K562 (cell line): ENCODE data around the gene ZNF587. TPM values are rescaled to one million over a fixed set of nuclear protein-coding genes. Genes with fewer than 3 reads are reported as not detected.
"Not testable (repeated sequence)": the region's sequence is repeated elsewhere in the genome, so short reads cannot be mapped to it uniquely, and the experiment has no call there.

Experiments
- ATAC-seq: fragments of 200-7000 bp; cut with Tn5 transposase; 3 replicates; pipeline ENCODE4 v1.9.1; 2020; ENCODE audit warnings: moderate library complexity
- BruUV-seq: library from RNA; stranded (reverse); fragments of 400-500 nt; replicated peaks from 2 replicates; lab custom pipeline; 2021; lab: Mats Ljungman, UMichigan
- CTCF ChIA-PET: fragments of 300-600 bp; formaldehyde crosslinking; extraction: SDS; loops from one replicate; lab custom pipeline; 2021; ENCODE audit warnings: low intra/inter-chr PET ratio; lab: Yijun Ruan, JAX
- POLR2A ChIA-PET: fragments of 300-600, 350-650 bp; sonication (Branson Sonifier 250); formaldehyde crosslinking; extraction: SDS; loops from one replicate; lab custom pipeline; 2021; ENCODE audit warnings: antibody characterized with exemption, inconsistent platforms; lab: Yijun Ruan, JAX
- DNase-seq, 4 experiments: peaks; one replicate each; pipeline versions ENCODE4 v3.0.0 to v3.0.0-alpha.2; 2011 to 2018; ENCODE audit warnings: low spot score in 3 of 4, mixed read lengths in 3 of 4; ENCODE audit errors: extremely low read depth in 1 of 4
- FAIRE-seq: peaks from 2 replicates; lab custom pipeline; 2011; peaks lifted over from hg19 to GRCh38; lab: Jason Lieb, UNC
- H2AFZ ChIP-seq: 2 replicates; pipeline ENCODE4 v1.6.0; 2011; ENCODE audit warnings: low read depth, low read length, control low read depth, inconsistent platforms
- H3K27ac ChIP-seq: fragments of 200-600 bp; 3 replicates; pipeline ENCODE4 v1.8.0; 2011; ENCODE audit warnings: low read depth, mild to moderate bottlenecking, control low read depth, inconsistent platforms, low read length, moderate library complexity, mixed read lengths; ENCODE audit errors: extremely low read depth
- H3K27me3 ChIP-seq, 2 experiments: fragments of 300-600 bp in 1 of 2; 2 replicates in 1 of 2; 3 replicates in 1 of 2; pipeline versions ENCODE4 v1.6.0 to v1.8.0; 2011; ENCODE audit warnings: inconsistent platforms in 2 of 2, low read length in 2 of 2, mild to moderate bottlenecking in 1 of 2, mixed read lengths in 1 of 2, moderate library complexity in 1 of 2; ENCODE audit not compliant: control insufficient read depth in 2 of 2, insufficient read depth in 2 of 2
- H3K36me3 ChIP-seq: fragments of 300-600 bp; 3 replicates; pipeline ENCODE4 v1.8.0; 2011; ENCODE audit warnings: mild to moderate bottlenecking, low read length, inconsistent platforms; ENCODE audit not compliant: control insufficient read depth, insufficient read depth
- H3K4me1 ChIP-seq, 2 experiments: fragments of 200-600 bp in 1 of 2; replicated peaks in 1 of 2; 2 replicates in 1 of 2; 3 replicates in 1 of 2; pipeline versions ENCODE4 v1.5.1 to v1.8.0; 2011; ENCODE audit warnings: inconsistent platforms in 2 of 2, low read length in 2 of 2, mild to moderate bottlenecking in 1 of 2, mixed read lengths in 1 of 2, moderate library complexity in 1 of 2; ENCODE audit not compliant: control insufficient read depth in 2 of 2, insufficient read depth in 2 of 2
- H3K4me2 ChIP-seq: 2 replicates; pipeline ENCODE4 v1.6.1; 2011; ENCODE audit warnings: low read length, control low read depth, inconsistent platforms, mixed read lengths; ENCODE audit not compliant: insufficient read depth
- H3K4me3 ChIP-seq: fragments of 200-600 bp; sonication (generic), shearing (Covaris generic); 2 replicates; pipeline ENCODE4 v1.5.1; 2016; ENCODE audit warnings: control low read depth, inconsistent platforms
- H3K79me2 ChIP-seq: fragments of 200-600 bp; 3 replicates; pipeline ENCODE4 v1.8.0; 2011; ENCODE audit warnings: low read length, inconsistent platforms; ENCODE audit not compliant: control insufficient read depth, insufficient read depth
- H3K9ac ChIP-seq, 2 experiments: 2 replicates each; pipeline versions ENCODE4 v1.6.0 to v1.6.1; 2011; ENCODE audit warnings: low read depth in 2 of 2, low read length in 2 of 2, control low read depth in 1 of 2, inconsistent platforms in 1 of 2, mild to moderate bottlenecking in 1 of 2, mixed read lengths in 1 of 2; ENCODE audit not compliant: insufficient read depth in 1 of 2
- H3K9me1 ChIP-seq: one replicate; pipeline ENCODE4 v1.6.0; 2011; ENCODE audit warnings: inconsistent platforms, mild to moderate bottlenecking, low read length, moderate library complexity; ENCODE audit not compliant: control insufficient read depth, insufficient read depth
- H3K9me3 ChIP-seq: replicated peaks from 2 replicates; pipeline ENCODE4 v1.5.1; 2011; ENCODE audit warnings: low read depth, low read length, inconsistent platforms; ENCODE audit not compliant: control insufficient read depth, insufficient read depth
- H4K20me1 ChIP-seq: replicated peaks from 2 replicates; pipeline ENCODE4 v1.6.1; 2011; ENCODE audit warnings: low read length, inconsistent platforms, mixed read lengths; ENCODE audit not compliant: control insufficient read depth, insufficient read depth
- WGBS: fragments of 100-300 bp; shearing (Covaris generic); methylation state at CpG from one replicate; pipeline ENCODE4 v1.1.6; 2016; ENCODE audit warnings: low coverage, mixed read lengths; ENCODE audit not compliant: insufficient coverage; ENCODE audit errors: missing lambda C conversion rate; 5-methylcytosine and 5-hydroxymethylcytosine counted together
- in situ Hi-C: fragments of 300-500 bp; cut with MboI; formaldehyde crosslinking; loops from 4 replicates; pipeline ENCODE4 v1.15.0; 2018; ENCODE audit warnings: inconsistent platforms, mixed read lengths
- intact Hi-C: fragments of 100-400 bp; cut with micrococcal nuclease; formaldehyde crosslinking; loops from 2 replicates; pipeline ENCODE4 v1.14.2; 2022
- polyA plus RNA-seq, 8 experiments: library from polyadenylated mRNA; depleted of rRNA in 4 of 8; stranded (reverse) in 5 of 8; unstranded in 3 of 8; fragments of >200 nt; fragmentation: Nextera tagmentation in 2 of 8; fragmentation: Illumina TruSeq in 1 of 8; extraction: Ambion mirVana in 2 of 8; extraction: Trizol in 1 of 8; gene quantifications; 2 replicates each; pipeline versions ENCODE4 v1.2.1 to v1.2.3, GENCODE V29; 2011 to 2014; ENCODE audit warnings: inconsistent platforms in 1 of 8, missing spikeins in 1 of 8
- total RNA-seq, 7 experiments: library from RNA; depleted of rRNA in 6 of 7; stranded (reverse); fragments of >200 nt in 6 of 7; fragmentation: Illumina TruSeq in 2 of 7; extraction: Trizol in 2 of 7; gene quantifications; 2 replicates each; pipeline versions ENCODE4 v1.2.1 to v1.2.3, GENCODE V29; 2011 to 2021; ENCODE audit warnings: low replicate concordance in 1 of 7

The ZNF587 gene
- total and polyA plus RNA-seq, 9 of the 15 experiments (the other 6 are each of a cell fraction or from before 2014, with no cell fraction given) = 3.2 to 42.0 (median 24.9) TPM

DNA sequence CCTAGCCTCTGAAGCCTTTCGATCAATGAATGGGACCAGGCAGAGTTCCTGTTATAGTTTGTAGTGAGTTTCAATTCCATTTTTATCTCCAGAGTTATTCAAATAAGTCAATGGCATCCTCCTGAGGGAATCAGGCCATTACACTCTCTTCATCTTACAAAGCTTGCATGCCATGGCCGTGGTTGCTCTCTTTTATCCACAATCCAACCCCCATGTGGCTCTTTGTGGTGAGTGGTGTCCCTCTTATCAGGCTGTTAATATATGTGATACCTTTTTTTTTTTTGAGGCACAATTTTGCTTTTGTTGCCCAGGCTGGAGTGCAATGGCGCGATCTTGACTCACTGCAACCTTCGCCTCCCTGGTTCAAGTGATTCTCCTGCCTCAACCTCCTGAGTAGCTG lies 12.7 kb upstream of the ZNF587 start:
- 91% methylated on average over 5 of the region's 5 CpGs for WGBS
- H3K9me1 ChIP-seq, FAIRE-seq, H3K9me3 ChIP-seq, H3K4me1 ChIP-seq, H4K20me1 ChIP-seq, ATAC-seq, H3K4me2 ChIP-seq, H2AFZ ChIP-seq, BruUV-seq, H3K4me3 ChIP-seq, intact Hi-C loops, CTCF ChIA-PET, H3K27me3 ChIP-seq, H3K9ac ChIP-seq, H3K27ac ChIP-seq, in situ Hi-C loops, DNase-seq: not testable (repeated sequence)
- Histone ChIP-seq H3K36me3 (peaks cover 38% of the 10 kb centered on the region; the same call in 1 of the 3 replicates), H3K79me2 (peaks cover 22% of the 10 kb centered on the region)
- POLR2A ChIA-PET = interaction anchor here (0.7 kb wide), 1 partner anchor 109 kb away, joined by 3 read pairs; no protein-coding TSS in a partner anchor

DNA sequence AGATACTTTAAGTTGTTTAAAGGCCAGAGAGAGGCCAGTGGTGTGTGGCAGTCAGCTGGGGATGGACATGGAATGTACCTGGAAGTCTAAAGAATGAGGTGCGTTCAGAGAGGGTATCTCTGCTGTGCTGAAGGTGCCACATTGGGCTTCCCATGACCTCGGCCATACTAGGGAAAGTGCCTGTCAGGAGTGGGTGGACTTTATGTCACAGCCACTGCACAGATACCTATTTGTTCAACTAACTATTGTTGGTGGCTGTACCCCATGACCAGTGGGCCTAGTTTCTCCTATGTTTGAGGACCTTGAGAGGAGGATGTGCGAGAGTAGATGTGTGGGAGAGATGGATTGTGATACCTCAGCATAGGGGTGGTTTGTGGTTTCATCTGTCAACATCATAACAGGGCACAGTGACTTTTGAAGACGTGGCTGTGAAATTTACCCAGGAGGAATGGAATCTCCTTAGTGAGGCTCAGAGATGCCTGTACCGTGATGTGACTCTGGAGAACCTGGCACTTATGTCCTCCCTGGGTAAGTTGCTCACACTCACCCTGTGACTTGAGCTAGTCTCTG lies 11.0 kb upstream of the ZNF587 start:
- WGBS = 92% methylated on average over 3 of the region's 5 CpGs
- CTCF ChIA-PET, POLR2A ChIA-PET, H3K9me1 ChIP-seq, H3K9me3 ChIP-seq, H3K9ac ChIP-seq, H3K4me3 ChIP-seq, DNase-seq, H2AFZ ChIP-seq, H3K27me3 ChIP-seq, BruUV-seq, ATAC-seq, H3K4me2 ChIP-seq, H3K27ac ChIP-seq, in situ Hi-C loops, intact Hi-C loops, H3K4me1 ChIP-seq, H4K20me1 ChIP-seq: not testable (repeated sequence)
- peak; percentile 65 for FAIRE-seq
- peaks cover 22% of the 10 kb centered on the region for H3K79me2 ChIP-seq
- H3K36me3 ChIP-seq = peaks cover 54% of the 10 kb centered on the region; the same call in 1 of the 3 replicates
